GM19467 (cell line): ENCODE measurements around the gene PCGF3.
"Not testable (repeated sequence)": the region's sequence is repeated elsewhere in the genome, so short reads cannot be mapped to it uniquely, and the experiment has no call there.

ENCODE experiments used
- ATAC-seq: cut with Tn5 transposase; IDR thresholded peaks from one replicate; pipeline ENCODE4 v1.9.1; 2021; ENCODE audit warnings: mild to moderate bottlenecking, moderate library complexity; ENCODE audit not compliant: unreplicated experiment

PCGF3 gene

DNA sequence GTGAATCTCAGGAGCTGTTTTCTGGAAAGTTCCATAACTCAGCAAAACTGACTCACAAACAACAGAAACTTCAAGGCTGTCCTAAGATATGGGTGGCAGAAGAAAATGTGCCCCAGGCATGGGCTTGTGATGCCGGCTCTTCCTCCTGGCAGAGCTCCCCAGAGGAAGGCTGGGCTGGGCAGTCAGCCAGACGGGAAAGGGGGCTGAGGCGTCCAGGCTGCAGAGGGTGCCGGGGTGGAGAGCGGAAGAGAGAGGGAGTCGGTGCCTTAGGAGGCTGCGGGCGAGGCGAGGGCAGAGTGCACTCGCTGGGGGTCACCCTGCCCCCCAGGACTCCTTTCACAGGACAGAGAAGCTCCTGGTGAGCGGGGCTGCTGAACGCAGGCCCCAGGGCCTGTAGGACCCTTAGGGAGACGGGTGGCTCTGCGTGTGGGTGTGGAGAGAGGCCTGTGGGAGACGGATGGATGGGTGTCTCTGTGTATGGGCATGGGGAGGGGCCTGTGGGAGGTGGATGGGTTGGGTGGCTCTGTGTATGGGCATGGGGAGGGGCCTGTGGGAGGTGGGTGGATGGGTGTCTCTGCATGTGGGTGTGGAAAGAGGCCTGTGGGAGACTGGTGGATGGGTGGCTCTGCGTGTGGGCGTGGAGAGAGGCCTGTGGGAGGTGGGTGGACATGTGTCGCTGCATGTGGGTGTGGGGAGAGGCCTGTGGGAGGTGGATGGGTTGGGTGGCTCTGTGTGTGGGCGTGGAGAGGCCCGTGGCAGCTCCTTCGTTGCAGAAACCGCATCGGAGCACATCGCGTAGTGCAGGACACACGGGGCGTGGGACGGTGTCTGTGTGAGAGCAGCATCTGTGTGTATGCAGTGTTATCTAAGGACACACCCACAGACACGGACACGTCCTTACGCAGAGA lies 15.9 kb downstream of the PCGF3 start:
- no peak for ATAC-seq

DNA sequence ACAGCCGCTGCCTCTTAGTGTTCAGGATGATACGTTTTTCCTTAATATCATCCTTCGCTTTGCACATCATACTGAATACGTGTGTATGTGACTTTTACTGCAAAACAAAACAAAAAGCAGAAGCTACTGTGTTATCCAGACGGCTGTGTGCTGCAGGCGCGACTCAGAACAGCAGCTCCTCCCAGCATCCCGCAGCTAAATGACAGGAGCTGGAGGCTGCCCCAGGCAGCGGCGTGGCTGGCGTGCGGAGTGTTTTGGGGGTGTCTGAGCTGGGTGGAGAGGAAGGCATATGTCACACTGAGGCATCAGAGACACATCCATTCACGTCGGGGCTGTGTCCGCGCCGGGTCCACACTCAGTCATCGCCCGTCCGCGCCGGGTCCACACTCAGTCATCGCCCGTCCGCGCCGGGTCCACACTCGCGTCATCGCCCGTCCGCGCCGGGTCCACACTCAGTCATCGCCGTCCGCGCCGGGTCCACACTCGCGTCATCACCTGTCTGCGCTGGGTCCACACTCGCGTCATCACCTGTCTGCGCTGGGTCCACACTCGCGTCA lies 16.6 kb downstream of the PCGF3 start:
- ATAC-seq, result no peak

- ATAC-seq, result no peak
Observed at GRCh38 chr4:722851-723360, 17.3 kb downstream of the PCGF3 start.

DNA sequence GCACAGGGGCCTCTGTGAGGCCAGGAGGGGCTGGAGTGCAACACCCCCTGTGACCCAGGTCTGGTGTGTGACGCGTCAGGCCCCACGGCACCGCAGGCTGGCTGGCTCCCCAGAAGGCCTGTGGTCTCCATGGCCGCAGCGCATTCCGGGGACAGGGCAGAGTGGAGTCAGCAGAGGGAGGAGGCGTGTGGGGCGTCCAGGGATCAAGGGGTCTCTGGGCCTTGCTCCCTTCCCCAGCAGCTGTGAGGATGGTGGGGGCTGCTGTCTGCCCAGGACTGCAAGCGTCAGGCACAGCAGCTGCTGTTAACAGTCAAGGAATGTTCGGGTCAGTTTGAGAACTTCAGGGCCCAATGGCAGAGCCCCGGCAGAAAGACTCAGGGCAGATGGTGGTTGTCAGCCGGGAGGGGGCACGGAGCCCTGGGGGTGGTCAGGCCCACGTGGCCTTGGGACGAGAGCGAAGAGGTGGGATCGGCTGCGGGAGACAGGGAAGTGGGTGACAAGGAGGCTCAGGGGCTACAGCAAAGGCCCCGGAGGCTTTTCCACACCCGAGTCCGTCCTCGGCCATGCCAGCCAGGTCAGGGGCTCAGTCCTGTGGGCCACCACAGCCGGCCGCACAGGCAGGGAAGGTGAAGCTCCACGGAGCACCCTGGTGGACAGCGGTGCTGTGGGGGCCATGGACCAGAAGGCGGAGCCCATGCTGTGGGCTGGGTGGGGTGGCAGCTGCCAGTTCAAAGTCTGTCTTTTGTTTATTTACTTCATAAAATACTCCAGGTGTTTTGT lies 18.3 kb downstream of the PCGF3 start:
- no peak for ATAC-seq

DNA sequence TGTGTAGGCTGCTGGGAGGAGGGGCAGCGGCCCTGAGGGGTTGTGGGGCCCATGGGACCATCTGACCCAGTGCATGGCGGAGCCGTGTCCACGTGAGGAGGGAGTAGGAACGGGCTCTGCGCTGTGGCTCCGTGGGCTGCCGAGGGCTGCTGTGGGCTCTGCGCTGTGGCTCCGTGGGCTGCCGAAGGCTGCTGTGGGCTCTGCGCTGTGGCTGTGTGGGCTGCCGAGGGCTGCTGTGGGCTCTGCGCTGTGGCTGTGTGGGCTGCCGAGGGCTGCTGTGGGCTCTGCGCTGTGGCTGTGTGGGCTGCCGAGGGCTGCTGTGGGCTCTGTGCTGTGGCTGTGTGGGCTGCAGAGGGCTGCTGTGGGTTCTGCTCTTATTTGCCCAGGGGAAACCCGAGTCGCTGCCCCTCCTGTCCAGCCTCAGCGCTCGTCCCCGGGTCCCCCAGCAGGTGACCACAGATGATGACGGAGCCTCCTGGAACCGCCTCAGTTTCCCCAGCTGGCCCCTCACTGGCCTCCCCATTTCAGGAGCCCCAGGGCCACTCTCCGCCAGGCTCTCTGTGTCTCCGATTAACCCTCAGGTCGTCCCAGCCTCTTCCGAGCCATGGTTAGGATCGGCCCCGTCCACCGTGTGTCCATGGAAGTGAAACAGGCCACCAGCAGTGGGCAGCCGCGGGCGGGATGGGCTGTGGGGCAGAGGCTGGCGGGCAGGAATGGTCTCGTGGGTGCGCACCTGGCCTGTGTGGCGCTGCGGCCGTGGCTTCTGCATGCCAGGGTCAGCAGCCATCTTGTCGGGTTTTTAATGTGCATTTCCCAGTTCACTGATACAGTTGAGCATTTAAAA lies 20.0 kb downstream of the PCGF3 start:
- no peak for ATAC-seq

GRCh38 chr4:726235-726787 lies 20.7 kb downstream of the PCGF3 start:
- no peak for ATAC-seq

DNA sequence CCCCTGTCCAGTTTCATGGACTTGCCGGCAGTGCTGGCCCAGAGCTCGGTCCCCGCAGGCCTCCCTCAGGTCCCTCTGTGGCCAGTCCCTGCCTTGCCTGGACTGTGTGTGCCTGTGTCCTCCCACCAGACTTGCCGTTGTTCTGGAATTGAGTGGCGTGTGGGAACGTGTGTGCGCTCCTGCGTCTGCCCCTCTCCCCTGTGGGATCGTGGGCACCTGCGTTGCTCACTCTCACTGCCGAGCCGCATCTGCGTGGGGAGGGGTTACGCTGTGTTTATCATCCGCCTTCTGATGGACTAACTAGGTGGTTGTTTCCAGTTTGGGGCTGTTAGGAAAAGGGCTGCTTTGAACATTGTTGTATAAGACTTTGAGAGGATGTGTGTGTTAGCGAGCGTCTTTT lies 21.2 kb downstream of the PCGF3 start:
- ATAC-seq, result no peak

- ATAC-seq, result no peak
Observed at GRCh38 chr4:727576-727975, 21.9 kb downstream of the PCGF3 start.

GRCh38 chr4:729336-730315 lies 24.0 kb downstream of the PCGF3 start:
- ATAC-seq, result no peak

DNA sequence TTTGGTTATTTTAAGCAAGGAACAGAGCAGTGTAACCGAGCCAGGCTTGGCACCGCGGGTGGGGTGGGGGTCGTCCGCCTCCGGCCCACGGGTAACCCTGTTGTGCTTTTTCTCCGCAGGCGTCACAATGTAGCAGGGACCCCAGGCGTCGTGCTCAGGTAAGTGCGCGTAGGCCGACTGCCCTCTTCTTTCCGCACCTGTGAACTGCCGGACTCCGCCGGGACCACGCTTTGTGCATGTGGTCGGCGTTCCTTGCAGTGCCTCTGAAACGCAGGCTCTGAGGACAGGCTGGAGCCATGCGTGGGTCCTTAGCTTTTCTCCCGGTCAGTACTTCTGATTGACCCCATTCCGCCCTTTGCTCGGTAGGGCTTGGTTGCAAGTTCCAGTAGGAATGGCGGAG lies 24.9 kb downstream of the PCGF3 start:
- ATAC-seq, result no peak

GRCh38 chr4:730946-731904 lies 25.6 kb downstream of the PCGF3 start:
- not testable (repeated sequence) for ATAC-seq

- not testable (repeated sequence) for ATAC-seq
Observed at GRCh38 chr4:731954-732353, 26.3 kb downstream of the PCGF3 start.

DNA sequence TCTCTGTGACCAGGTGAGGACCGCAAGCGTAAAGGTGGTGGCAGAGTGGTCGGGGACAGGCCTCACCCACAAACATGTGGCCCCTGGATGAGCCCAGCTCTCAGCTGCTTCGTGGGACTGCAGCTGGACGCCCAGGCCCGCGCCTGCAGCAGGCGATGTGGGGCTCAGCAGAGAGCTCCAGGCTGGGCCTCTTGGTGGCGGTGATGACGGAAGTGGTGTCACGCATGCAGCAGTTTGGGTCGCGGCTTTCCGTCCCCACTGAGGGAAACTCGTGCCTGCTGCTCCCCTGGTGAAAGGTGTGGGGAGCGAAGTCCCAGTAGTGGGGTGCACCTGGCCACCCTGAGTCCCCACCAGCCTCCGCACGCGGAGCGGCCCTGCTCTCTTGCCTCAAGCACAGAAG lies 26.9 kb downstream of the PCGF3 start:
- ATAC-seq, result no peak

GRCh38 chr4:732911-733630 lies 27.4 kb downstream of the PCGF3 start:
- no peak for ATAC-seq

DNA sequence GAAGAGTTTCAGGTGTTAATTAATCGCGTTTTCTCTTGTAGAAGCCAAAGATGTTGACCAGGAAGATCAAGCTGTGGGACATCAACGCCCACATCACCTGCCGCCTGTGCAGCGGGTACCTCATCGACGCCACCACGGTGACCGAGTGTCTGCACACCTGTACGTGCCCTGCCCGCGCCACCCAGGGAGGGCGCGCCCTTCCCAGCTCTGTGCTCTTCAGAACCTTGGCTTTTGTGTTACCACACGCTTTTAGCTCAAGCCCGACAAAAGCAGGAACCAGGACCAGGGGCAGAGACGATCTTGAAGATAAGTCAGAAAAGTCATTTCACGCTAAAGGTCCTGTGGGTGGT lies 28.0 kb downstream of the PCGF3 start:
- no peak for ATAC-seq

- no peak for ATAC-seq
Observed at GRCh38 chr4:734075-734474, 28.4 kb downstream of the PCGF3 start.

GRCh38 chr4:734951-735350 lies 29.3 kb downstream of the PCGF3 start:
- ATAC-seq, result no peak
